AG04449 (cell line): ENCODE measurements around the gene MAP7D1.
"Not testable (repeated sequence)": the region's sequence is repeated elsewhere in the genome, so short reads cannot be mapped to it uniquely, and the experiment has no call there.

Source experiments
- CTCF ChIA-PET: fragments of 350-600 bp; formaldehyde crosslinking; extraction: SDS; loops from one replicate; lab custom pipeline; 2021; ENCODE audit warnings: antibody characterized with exemption; lab: Yijun Ruan, JAX
- POLR2A ChIA-PET: fragments of 400-600, 350-600 bp; formaldehyde crosslinking; extraction: SDS; loops from one replicate; lab custom pipeline; 2020; ENCODE audit warnings: antibody characterized with exemption, inconsistent platforms; lab: Yijun Ruan, JAX
- DNase-seq: peaks from one replicate; pipeline ENCODE4 v3.0.0-alpha.2; 2010; ENCODE audit warnings: low read depth, low spot score
- H3K4me3 ChIP-seq: 2 replicates; pipeline ENCODE4 v1.5.1; 2011; ENCODE audit warnings: low read depth, mild to moderate bottlenecking, control low read depth, low read length
- TF ChIP-seq, protein P1 (sequence below): IDR thresholded peaks from one replicate; pipeline ENCODE4 v1.5.1; 2011; ENCODE audit warnings: mild to moderate bottlenecking, moderate library complexity, low read length, control low read depth, inconsistent platforms; ENCODE audit not compliant: insufficient read depth; ENCODE audit errors: missing control alignments

Gene MAP7D1

DNA sequence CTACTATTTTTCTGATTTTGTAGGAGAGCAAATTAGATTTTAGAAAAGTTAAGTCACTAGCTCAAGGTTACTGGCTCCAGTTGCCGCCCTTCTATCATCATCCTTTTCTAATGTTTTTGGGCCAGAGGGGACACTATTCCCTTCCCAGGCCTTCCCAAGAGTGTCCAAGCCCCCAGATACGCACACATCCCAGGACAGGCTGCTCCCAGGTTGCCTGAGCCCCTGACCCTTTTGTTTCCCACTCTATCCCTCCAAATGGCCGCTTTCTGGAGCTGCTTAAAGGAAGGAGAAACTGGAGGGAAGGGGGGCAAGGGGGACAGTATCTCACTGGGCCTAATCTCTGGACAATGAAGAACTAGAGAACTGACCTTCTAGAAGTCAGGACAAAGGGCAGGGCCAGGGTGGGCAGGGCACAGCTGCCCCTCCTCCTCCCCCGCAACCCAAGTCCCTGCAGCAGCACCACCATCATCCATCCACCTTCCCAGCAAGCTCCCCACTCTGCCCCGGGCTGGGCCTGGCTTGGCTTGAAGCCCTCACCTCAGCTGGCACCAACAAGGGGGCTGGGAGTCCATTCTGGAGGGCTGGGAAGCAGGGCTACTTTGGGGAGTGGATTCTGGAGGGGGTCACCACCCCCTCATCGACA lies 1.1 kb upstream of the MAP7D1 start:
- DNase-seq, result no peak
- TF ChIP-seq, protein P1, sequence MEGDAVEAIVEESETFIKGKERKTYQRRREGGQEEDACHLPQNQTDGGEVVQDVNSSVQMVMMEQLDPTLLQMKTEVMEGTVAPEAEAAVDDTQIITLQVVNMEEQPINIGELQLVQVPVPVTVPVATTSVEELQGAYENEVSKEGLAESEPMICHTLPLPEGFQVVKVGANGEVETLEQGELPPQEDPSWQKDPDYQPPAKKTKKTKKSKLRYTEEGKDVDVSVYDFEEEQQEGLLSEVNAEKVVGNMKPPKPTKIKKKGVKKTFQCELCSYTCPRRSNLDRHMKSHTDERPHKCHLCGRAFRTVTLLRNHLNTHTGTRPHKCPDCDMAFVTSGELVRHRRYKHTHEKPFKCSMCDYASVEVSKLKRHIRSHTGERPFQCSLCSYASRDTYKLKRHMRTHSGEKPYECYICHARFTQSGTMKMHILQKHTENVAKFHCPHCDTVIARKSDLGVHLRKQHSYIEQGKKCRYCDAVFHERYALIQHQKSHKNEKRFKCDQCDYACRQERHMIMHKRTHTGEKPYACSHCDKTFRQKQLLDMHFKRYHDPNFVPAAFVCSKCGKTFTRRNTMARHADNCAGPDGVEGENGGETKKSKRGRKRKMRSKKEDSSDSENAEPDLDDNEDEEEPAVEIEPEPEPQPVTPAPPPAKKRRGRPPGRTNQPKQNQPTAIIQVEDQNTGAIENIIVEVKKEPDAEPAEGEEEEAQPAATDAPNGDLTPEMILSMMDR, result no peak
- ChIA-PET CTCF (interaction anchor here (1.2 to 10.3 kb wide), 6 partner anchors 20 to 135 kb away, joined by 3 to 164 read pairs (median 4); partner anchors contain the start of gene THRAP3), POLR2A (interaction anchor here (0.8 to 2.6 kb wide), 3 partner anchors 33 to 70 kb away, joined by 3 to 8 read pairs (median 4); partner anchors contain the start of gene THRAP3)
- peak overlapping the region; percentile 97 for H3K4me3 ChIP-seq

DNA sequence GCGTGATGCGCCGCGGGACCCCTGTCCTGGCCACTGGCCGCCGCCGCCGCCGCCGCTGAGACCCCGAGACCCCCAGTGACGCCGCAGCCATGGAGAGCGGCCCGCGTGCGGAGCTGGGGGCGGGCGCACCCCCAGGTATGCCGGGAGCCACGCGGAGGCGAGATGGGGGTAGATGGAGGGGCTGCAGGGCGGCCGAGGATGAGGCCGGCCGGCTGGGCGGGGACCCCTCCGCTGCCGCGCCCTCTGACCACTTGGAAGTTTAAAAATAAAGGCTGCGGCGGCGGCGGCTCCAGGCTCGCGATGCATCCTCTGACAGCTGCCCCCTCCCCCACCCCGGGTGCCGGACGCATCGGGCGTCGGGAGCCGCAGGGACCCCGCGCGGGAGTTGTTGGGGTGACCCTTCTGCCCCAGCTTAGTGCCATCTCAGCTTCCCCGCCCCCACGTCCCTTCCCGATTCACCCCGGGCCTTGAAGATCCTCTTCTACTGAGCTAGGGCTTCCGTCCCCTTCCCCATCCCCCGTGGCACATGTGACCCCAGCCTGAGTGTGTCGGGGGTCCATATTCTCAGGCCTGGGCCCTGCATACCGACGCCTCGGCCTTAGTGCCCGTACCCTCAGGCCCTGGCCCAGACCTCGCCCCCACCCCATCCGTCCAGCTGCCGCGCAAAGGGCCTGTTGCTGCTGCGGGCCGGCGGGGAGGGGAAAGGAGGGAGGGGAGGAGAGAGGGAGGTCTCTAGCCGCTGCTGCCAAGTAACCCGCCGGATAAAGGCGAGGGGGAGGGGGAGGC lies 562 bp downstream of the MAP7D1 start:
- peak overlapping the region; percentile 97 for H3K4me3 ChIP-seq
- TF ChIP-seq, protein P1, result no peak
- ChIA-PET CTCF (interaction anchor here (1.2 to 10.3 kb wide), 4 partner anchors 22 to 129 kb away, joined by 5 to 164 read pairs (median 10); no protein-coding TSS in a partner anchor), POLR2A (interaction anchor here (0.6 to 2.6 kb wide), 11 partner anchors 16 to 587 kb away, joined by 3 to 8 read pairs (median 3); partner anchors contain the start of gene THRAP3)
- DNase-seq, result no peak

DNA sequence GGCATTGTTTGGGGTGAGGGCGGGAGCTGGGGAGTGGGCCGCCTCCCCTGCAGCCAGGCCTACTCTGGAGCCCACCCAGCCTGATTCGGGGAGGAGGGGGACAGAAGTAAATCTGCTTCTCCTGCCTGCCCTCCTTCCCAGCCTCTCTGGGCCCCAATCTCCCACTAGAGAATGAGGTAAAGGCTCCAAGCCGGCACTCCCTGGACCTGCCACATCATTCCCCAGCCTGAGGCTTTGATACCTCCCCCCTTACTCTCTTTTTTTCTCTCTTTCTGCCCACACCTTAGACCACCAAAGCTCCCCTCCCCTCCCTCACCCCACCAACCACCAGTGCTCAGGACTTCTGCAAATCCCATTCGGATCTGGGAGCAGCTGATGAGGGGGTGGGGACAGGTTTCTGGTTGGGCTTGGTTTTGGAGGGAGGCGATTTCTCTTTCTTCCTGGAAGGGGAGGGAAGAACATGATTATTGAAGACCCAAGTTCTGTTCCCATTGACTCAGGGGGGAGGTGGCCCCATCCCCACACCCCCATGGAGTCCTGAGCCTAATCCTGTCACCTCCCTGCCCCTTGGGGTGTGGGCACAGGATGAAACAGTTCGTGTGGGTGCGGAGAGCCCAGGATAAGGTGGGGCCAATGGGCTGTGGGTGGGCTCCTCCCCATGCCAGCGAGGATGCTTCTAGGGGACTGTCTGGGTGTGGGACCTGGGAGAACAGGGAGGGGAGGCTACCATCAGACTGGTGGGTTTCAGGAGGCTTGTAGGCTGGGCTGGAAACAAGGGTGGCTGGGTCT lies 1.3 kb downstream of the MAP7D1 start:
- ChIA-PET CTCF (interaction anchor here (1.1 to 10.3 kb wide), 5 partner anchors 12 to 128 kb away, joined by 3 to 164 read pairs (median 8); no protein-coding TSS in a partner anchor), POLR2A (interaction anchor here (0.7 to 2.6 kb wide), 5 partner anchors 16 to 229 kb away, joined by 3 to 8 read pairs (median 5); partner anchors contain the start of gene THRAP3)
- peak overlapping the region; percentile 97 for H3K4me3 ChIP-seq
- no peak for DNase-seq
- TF ChIP-seq, protein P1, result no peak

DNA sequence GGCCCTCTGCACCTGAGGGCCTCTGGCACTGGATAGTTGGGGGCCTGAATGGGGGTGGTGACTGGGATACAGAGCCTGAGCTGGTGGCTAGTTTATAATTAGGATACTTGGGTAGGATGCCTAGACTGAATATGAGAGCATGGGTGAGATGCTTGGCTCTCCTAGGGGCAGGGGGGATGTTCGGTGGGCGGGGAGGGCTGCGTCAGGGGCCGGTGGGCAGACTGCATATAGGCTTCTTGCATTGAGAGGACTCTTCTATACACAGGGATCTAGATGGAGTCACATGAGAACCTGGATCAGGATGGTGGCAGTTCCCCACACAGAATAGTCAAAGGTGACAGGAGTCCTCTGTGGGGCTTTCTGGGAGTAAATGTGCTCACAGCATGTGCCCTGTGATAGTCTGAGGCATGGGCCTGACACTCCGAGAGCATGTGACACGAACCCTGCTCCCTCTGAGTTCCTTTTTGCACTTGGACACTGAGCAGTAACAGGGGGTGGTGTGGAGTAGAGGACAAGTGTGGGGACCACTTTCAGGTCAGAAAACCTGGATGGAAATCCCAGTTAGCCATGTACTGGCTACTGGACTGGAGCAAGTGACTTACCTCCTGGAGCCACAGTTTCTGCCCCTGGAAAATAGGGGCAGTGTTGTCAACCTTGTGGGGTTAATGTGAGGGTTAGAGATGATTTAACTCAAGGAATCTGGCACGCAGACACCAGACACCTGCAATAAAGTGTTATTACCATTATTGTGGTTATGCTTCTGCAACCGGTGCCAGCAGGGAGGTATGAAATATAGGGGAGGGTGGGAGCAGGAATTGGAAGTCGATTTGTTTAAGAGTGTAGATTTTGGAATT lies 2.2 kb downstream of the MAP7D1 start:
- no peak for DNase-seq
- TF ChIP-seq, protein P1, result no peak
- POLR2A ChIA-PET, result no interaction called here
- H3K4me3 ChIP-seq, result peak overlapping the region; percentile 97
- CTCF ChIA-PET, result interaction anchor here (1.1 to 10.3 kb wide), 4 partner anchors 12 to 128 kb away, joined by 3 to 164 read pairs (median 10); no protein-coding TSS in a partner anchor

DNA sequence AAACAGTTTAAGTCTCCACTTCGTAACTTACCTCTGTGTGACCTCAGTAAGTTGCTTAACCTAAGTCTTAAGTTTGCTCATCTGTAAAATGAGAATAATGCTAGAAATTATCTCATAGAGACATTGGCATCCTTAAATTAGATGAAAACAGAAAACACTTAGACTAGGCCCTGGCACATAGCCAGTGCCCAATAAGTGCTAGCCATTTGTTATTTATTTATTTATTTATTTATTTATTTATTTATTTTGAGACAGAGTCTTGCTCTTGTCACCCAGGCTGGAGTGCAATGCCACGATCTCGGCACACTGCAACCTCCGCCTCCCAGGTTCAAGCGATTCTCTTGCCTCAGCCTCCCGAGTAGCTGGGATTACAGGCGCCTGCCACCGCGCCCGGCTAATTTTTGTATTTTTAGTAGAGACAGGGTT lies 2.9 kb downstream of the MAP7D1 start:
- DNase-seq, POLR2A ChIA-PET: not testable (repeated sequence)
- H3K4me3 ChIP-seq, result peak overlapping the region; percentile 97
- CTCF ChIA-PET, result interaction anchor here (1.1 to 4.6 kb wide), 3 partner anchors 9 to 142 kb away, joined by 4 to 39 read pairs (median 25); partner anchors contain the start of gene TRAPPC3
